ENCODE data around the gene KDM4C.
"Not testable (repeated sequence)": the region's sequence is repeated elsewhere in the genome, so short reads cannot be mapped to it uniquely, and the experiment has no call there.

Gene KDM4C

GRCh38 chr9:6805532-6805931, 47.8 kb downstream of the KDM4C start:
- FAIRE-seq (no peak), DNase-seq (ENCODE audit: low spot score) (no peak)

DNA sequence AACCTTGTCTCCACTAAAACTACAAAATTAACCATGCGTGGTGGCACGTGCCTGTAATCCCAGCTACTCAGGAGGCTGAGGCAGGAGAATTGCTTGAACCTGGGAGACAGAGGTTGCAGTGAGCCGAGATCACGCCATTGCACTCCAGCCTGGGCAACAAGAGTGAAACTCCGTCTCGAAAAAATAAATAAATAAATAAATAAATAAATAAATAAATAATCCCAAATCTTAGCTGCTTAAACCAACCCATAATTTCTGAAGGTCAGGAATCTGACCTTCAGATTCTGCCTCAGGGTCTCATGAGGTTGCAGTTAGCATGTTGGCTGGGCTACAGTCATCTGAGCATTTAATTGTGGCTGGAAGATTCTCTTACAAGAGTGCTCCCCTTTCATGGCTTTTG, 48.5 kb downstream of the KDM4C start:
- not testable (repeated sequence) for DNase-seq (ENCODE audit: low spot score); FAIRE-seq

- not testable (repeated sequence) for DNase-seq (ENCODE audit: low spot score); FAIRE-seq
Measured at GRCh38 chr9:6807669-6808068, 49.9 kb downstream of the KDM4C start.

- FAIRE-seq: no peak
- no peak for DNase-seq (ENCODE audit: low spot score)
Measured at GRCh38 chr9:6811436-6811835, 53.7 kb downstream of the KDM4C start.

GRCh38 chr9:6816581-6816980, 58.8 kb downstream of the KDM4C start:
- FAIRE-seq (no peak), DNase-seq (ENCODE audit: low spot score) (no peak)

DNA sequence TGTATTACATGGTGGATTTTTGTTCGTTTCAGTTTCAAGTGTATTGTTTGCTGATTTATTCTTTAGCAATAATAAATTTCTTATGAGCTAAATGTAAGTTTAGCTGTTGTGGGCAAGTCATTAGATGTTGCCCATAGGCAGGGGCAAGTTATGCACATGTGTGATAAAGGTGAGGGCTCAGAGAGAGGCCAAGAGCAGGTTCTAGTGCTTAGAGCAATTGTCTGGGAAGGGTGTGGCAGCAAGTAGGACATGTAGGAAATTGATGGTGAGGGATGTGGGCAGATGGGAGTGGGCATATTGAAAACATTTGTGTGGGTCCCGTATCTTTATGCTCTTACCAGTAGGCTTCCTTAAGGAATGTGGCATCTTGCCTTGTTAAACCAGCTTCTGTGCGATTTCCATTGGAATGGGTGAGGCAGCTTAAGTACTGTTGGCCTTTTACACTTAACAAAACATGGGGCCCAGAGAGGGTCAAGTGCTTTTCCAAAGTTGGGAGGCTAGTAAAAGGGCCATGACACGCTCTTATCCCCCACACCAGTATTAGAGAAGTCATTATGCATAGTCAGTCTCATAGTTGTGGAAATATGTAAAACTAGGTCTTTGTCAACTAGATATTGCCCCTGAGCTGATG, 60.6 kb downstream of the KDM4C start:
- FAIRE-seq (no peak), DNase-seq (ENCODE audit: low spot score) (no peak)

GRCh38 chr9:6819112-6819511, 61.3 kb downstream of the KDM4C start:
- DNase-seq (ENCODE audit: low spot score): no peak
- no peak for FAIRE-seq

DNA sequence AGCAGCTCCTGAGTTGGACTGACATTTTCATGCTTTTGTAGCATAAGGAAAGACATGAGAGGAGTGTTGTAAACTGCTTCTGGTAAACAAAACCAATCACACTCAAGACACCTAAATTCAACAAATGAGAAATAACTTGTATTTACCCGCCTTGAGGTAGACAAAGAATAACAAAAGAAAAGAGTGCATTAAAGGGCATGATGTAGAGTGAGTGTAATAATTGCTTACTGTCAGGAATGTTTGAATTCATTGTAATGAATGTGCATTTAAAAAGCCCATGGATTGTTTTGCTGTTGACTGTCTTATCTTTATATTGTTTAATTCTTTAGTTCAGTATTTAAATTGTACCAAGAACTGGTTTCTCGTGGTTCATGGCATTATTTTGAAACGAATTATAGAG, 61.8 kb downstream of the KDM4C start:
- FAIRE-seq: no peak
- DNase-seq (ENCODE audit: low spot score): no peak

- FAIRE-seq (no peak), DNase-seq (ENCODE audit: low spot score) (no peak)
Measured at GRCh38 chr9:6822696-6823095, 64.9 kb downstream of the KDM4C start.

- DNase-seq (ENCODE audit: low spot score) (peak; percentile 21), FAIRE-seq (no peak)
Measured at GRCh38 chr9:6827439-6828145, 69.8 kb downstream of the KDM4C start.

DNA sequence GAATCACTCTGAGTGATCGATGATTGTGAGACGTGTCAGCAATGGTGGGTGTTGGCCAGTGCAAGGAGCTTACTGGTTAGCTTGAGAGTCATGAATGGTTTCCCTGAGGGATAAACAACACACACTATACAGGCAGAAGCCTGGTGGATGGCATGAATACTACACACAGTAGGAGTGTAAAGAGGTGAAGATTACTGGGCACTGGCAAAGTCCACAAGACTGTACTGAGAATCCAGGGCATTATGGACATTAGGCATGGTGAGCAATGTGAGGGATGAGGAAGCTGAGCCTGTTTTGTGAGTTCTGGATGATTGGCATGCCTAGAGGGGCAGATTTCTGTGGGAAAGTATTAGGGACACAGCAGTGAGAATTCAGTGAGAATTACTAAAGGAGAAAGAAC, 71.3 kb downstream of the KDM4C start:
- no peak for FAIRE-seq
- DNase-seq (ENCODE audit: low spot score): no peak

- no peak for FAIRE-seq
Measured at GRCh38 chr9:6829536-6829935, 71.8 kb downstream of the KDM4C start.

DNA sequence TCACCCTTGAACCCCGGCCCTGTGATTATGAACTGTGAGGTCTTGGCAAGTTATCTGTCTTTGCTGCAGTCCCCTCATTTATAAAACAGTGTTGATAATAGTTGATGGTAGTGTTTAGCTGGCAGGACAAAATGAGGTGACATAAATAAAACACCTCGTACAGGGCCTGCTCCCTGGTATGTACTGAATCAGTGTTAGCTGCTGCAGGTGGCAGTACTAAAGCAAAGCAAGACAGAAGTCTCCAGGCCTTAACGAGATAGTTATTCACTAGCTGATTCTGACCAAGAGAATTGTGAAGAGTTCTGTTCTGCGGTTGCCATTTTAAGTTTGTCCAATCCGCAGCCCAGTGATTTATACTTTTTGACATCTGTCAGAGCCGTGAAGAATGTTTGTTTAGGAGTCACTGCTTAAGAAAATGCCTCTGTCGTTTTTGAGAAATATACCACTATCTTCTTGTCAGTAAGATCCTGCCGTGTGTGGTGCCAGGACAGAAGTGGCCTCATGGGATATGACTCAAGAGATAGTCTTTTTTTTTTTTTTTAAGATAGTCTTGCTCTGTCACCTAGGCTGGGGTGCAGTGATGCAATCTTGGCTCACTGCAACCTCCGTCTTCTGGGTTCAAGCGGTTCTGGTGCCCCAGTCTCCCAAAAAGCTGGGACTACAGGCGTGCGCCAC, 75.9 kb downstream of the KDM4C start:
- DNase-seq (ENCODE audit: low spot score) (no peak), FAIRE-seq (no peak)

More at GRCh38 chr9:6829536-6829935, 71.8 kb downstream of the KDM4C start:
- DNase-seq (ENCODE audit: low spot score): no peak

- DNase-seq (ENCODE audit: low spot score) (no peak), FAIRE-seq (no peak)
Measured at GRCh38 chr9:6834306-6834705, 76.5 kb downstream of the KDM4C start.

DNA sequence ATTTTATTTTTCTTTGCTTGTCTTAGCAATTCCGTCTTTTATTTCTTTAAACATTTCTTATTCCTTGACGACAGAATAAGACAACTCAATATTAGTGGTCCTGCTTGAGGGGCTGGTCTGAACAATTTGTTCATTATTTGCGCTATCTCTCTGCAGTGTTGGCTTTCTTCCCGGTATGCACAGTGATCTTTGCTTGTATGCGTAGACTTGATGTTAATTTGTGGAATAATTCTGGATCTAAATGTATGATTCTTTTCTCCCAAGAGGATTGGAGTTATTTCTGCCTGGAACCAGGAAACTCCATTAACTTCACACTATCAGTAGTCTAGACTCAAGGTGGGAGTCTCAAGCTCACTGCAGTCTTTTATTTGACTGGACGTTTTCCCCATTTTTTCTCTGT, 80.4 kb downstream of the KDM4C start:
- DNase-seq (ENCODE audit: low spot score) (no peak), FAIRE-seq (no peak)

DNA sequence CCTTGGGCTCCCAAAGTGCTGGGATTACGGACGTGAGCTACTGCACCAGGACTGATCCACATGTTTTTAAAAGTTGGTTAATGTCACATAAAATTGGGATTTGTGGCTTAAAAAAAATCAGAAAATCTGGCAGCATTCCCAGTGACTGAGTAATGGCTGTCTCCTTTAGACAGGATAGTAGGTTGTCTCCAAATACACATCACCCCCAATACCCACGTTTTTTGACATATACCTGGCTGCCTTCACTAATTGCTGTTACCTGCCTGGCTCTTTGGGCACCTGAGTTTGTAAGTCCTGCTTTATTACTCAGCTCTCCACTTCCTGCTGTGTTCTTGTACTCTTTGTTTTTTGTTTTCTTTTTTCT, 84.8 kb downstream of the KDM4C start:
- no peak for FAIRE-seq

GRCh38 chr9:6843742-6844141, 86.0 kb downstream of the KDM4C start:
- no peak for DNase-seq (ENCODE audit: low spot score)
- no peak for FAIRE-seq

More for the DNA sequence above, 84.8 kb downstream of the KDM4C start:
- DNase-seq (ENCODE audit: low spot score): peak; percentile 17

- FAIRE-seq (no peak), DNase-seq (ENCODE audit: low spot score) (no peak)
Measured at GRCh38 chr9:6844267-6844666, 86.5 kb downstream of the KDM4C start.

GRCh38 chr9:6845128-6845826, 87.5 kb downstream of the KDM4C start:
- no peak for FAIRE-seq

GRCh38 chr9:6845880-6846279, 88.1 kb downstream of the KDM4C start:
- DNase-seq (ENCODE audit: low spot score): peak; percentile 6
- FAIRE-seq: no peak

More at GRCh38 chr9:6845128-6845826, 87.5 kb downstream of the KDM4C start:
- no peak for DNase-seq (ENCODE audit: low spot score)

DNA sequence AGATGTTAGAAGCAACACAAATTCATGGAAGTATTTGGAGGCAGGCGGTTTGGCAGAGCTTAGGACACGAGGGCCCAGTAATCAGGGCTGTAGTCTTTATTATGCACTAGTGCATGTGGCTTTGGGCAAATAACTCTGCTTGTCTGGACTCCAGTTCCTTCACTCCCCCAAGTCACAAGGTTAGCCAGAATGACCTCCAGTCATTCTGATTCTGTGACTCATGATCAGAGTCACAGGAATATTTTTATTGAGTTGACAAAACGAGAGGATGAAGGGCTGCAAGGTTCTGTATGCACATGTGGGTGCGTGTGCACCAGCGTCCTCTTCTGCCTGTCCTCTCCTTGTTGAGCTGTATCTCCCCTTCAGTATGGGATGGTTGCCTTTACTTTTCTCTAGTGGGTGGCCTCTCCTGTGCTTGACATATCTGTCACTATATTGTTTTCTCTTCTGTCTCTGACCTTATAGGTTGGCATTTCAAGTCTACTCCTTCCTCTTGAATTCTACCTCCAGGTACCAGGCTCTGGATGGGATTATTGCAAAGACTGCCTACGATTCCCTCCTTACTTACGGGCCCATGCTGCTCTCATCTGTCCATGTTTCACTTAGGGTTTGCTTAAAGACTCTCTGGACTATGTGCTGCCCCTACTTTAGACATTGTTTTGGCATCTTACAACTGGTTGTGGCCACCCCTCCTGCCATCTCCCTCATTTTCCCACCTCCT, 94.6 kb downstream of the KDM4C start:
- FAIRE-seq: no peak
- peak; percentile 39 for DNase-seq (ENCODE audit: low spot score)
